Skeletal muscle tissue (tissue), 4 donors: ENCODE measurements around the gene CLDN4. TPM values are rescaled to one million over a fixed set of nuclear protein-coding genes. Genes with fewer than 3 reads are reported as not detected.
"Not testable (repeated sequence)": the region's sequence is repeated elsewhere in the genome, so short reads cannot be mapped to it uniquely, and the experiment has no call there.

Experiments
- H3K27ac ChIP-seq: one replicate; pipeline ENCODE4 v1.7.0; 2013; ENCODE audit warnings: mild to moderate bottlenecking, low read depth, low read length, inconsistent platforms
- H3K27me3 ChIP-seq, 3 donors: one replicate each; pipeline ENCODE4 v1.7.0; 2013; ENCODE audit warnings: low read length in 3 of 3; ENCODE audit not compliant: control insufficient read depth in 3 of 3, insufficient read depth in 3 of 3
- H3K36me3 ChIP-seq, 3 donors: one replicate each; pipeline ENCODE4 v1.7.0; 2013; ENCODE audit warnings: low read length in 3 of 3; ENCODE audit not compliant: control insufficient read depth in 3 of 3, insufficient read depth in 3 of 3
- H3K4me1 ChIP-seq, 3 donors: one replicate each; pipeline ENCODE4 v1.7.0; 2013; ENCODE audit warnings: low read length in 3 of 3, mild to moderate bottlenecking in 3 of 3; ENCODE audit not compliant: control insufficient read depth in 3 of 3, insufficient read depth in 3 of 3
- H3K4me3 ChIP-seq, 3 donors: one replicate each; pipeline ENCODE4 v1.7.0; 2013; ENCODE audit warnings: low read length in 3 of 3
- H3K9ac ChIP-seq, 3 donors: one replicate each; pipeline ENCODE4 v1.7.0; 2013; ENCODE audit warnings: low read length in 3 of 3, mild to moderate bottlenecking in 3 of 3, moderate library complexity in 2 of 3, low read depth in 1 of 3
- H3K9me3 ChIP-seq, 3 donors: one replicate each; pipeline ENCODE4 v1.7.0; 2013; ENCODE audit warnings: low read length in 3 of 3; ENCODE audit not compliant: control insufficient read depth in 3 of 3
- total RNA-seq: library from RNA; depleted of rRNA; stranded (reverse); fragments of >200 nt; gene quantifications from one replicate; pipeline ENCODE4 v1.2.3, GENCODE V29; 2014
- donor health status: Osteomylitis.

The CLDN4 gene
- total RNA-seq, 1 donor from 2014 or later: not detected

DNA sequence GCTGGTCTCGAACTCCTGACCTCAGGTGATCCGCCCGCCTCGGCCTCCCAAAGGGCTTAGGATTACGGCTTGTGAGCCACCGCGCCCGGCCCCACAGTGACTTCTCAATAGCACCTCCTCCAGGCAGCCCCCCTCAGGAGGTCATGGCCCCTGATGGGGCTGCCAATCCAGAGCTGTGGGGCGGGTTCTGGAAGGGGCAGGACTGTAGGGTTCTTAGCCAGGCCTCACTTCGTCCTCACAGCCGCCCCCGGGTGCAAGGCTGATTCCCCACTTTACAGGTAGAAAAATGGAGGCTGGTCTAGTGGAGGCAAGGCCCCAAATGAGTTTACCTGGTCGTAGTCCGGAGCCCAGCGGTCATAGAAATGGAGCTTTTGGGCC, 10.9 kb downstream of the CLDN4 start:
- peak overlapping the region; percentile 47 for H3K27ac ChIP-seq
- peaks cover 5 to 10% (median 6%) of the 10 kb centered on the region in 3 donors for H3K4me1 ChIP-seq
- H3K36me3 ChIP-seq: no peaks in the 10 kb centered on the region
- H3K9me3 ChIP-seq: no peaks in the 10 kb centered on the region
- no peaks in the 10 kb centered on the region for H3K27me3 ChIP-seq
- peak overlapping the region; percentile 51 to 83 (median 81) for H3K9ac ChIP-seq
- H3K4me3 ChIP-seq: peak overlapping the region; percentile 68 to 83 (median 77)

DNA sequence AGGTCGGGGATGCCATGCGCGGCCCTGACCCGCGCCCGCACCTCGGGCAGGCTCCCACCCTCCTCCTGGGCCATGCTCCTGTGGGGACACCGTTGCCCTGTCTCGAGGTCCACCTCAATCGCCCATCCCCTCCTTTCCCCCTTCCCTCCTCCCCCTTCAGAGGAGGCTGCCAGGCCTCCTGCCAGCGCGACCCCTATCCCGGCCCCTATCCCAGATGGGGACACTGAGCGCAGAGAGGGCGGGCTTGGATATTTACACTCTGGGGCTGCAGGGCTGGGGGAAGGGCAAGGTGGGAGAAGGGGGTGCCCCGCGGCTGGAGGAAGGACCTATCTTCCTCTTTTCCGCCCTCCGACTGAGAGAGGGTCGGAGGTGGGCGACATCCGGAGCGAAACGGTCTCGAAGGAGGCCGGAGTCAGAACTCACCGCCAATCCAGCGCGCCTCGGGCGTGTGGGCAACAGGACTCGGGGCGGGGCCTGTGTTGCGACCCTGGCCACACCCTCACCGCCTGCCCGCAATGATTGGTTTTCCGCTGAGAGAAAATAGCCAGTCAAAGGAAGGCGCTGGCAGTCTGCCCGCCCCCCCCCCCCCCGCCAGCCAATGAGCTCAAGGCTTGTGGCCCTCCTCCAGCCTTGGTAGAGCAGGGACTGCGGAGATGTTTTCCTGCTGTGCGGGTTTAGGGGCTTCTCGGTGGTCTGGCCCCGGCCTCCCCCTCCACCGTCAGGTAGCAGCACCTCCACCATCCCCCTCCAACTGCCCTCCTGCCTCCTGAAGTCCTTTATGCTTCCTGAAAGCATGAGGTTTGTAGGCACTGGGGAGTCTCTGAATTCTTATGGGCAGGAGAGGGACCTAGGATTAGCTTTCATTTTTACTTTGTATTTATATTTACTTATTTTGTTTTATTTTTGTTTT, 11.5 kb downstream of the CLDN4 start, which contains the start of gene METTL27:
Gene METTL27, minus strand, starts transcription at position 450 of the 910 bp plus-strand sequence. Its CDS starts 376 bp downstream, at position 74.
- no peaks in the 10 kb centered on the region for H3K9me3 ChIP-seq
- no peaks in the 10 kb centered on the region for H3K27me3 ChIP-seq
- H3K4me1 ChIP-seq: peaks cover 5 to 10% (median 6%) of the 10 kb centered on the region in 3 donors
- H3K4me3 ChIP-seq: peak within 1 kb of the TSS; percentile 77 to 88 (median 83)
- H3K9ac ChIP-seq: peak within 1 kb of the TSS; percentile 69 to 83 (median 81)
- H3K36me3 ChIP-seq: no peaks in the 10 kb centered on the region
- H3K27ac ChIP-seq: peak within 1 kb of the TSS; percentile 47

- Histone ChIP-seq H3K36me3 (no peaks in the 10 kb centered on the region), H3K27me3 (no peaks in the 10 kb centered on the region), H3K4me1 (peaks cover 5 to 10% (median 6%) of the 10 kb centered on the region in 3 donors), H3K9me3 (no peaks in the 10 kb centered on the region), H3K4me3 (no peak overlapping the region), H3K9ac (no peak overlapping the region), H3K27ac (no peak overlapping the region)
These were observed 13.3 kb downstream of the CLDN4 start for GRCh38 chr7:73844131-73844547.

DNA sequence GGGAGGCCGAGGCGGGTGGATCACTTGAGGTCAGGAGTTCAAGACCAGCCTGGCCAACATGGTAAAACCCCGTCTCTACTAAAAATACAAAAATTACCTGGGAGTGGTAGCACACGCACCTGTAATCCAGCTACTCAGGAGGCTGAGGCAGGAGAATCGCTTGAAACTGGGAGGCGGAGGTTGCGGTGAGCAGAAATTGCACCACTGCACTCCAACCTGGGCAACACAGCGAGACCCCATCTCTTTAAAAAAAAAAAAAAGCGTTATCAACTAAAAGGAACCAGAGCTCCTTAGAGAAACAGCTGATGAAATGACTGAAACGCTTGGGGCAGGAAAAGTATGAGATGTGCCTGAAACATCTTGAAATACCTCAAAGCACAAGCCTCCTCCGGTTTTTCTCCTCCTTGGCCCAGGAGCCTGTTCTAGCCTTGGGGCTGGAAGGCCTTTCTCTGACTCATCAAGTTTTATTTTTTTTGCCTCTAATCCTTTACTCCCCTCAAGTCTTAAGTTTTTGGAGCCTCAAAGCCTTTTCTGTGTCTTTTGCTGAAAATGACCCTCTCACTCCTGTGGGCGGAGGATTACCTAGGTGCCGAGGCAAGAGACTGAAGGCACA, 14.2 kb downstream of the CLDN4 start:
- H3K4me3 ChIP-seq: no peak overlapping the region
- H3K27me3 ChIP-seq: no peaks in the 10 kb centered on the region
- no peaks in the 10 kb centered on the region for H3K36me3 ChIP-seq
- H3K27ac ChIP-seq: no peak overlapping the region
- H3K9ac ChIP-seq: no peak overlapping the region
- H3K9me3 ChIP-seq: no peaks in the 10 kb centered on the region
- H3K4me1 ChIP-seq: peaks cover 5 to 10% (median 6%) of the 10 kb centered on the region in 3 donors

DNA sequence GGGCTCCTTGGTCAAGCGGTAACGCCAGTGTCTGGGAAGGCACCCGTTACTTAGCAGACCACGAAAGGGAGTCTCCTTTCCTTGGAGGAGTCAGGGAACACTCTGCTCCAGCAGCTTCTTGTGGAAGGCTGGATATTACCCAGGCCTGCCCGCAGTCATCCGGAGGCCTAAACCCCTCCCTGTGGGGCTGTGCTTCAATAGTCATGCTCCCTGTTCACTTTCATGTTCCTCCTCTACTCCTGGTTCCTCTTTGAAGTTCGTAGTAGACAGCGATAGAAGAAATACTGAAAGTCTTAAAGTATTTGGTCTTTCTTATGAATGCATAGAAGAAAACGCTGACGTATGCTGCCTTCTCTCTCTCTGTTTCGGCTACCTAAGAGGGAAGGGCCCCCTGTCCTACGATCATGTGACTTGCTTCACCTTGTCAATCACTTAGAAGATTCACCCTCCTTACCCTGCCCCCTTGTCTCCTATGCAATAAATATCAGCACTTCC, 15.0 kb downstream of the CLDN4 start:
- not testable (repeated sequence) for H3K4me3 ChIP-seq, H3K27me3 ChIP-seq, H3K9me3 ChIP-seq, H3K27ac ChIP-seq, H3K36me3 ChIP-seq, H3K9ac ChIP-seq
- H3K4me1 ChIP-seq: peaks cover 5 to 10% (median 6%) of the 10 kb centered on the region in 3 donors

- Histone ChIP-seq H3K9ac (no peak overlapping the region), H3K4me1 (peaks cover 0 to 8% (median 3%) of the 10 kb centered on the region in 3 donors), H3K9me3 (no peaks in the 10 kb centered on the region), H3K27me3 (no peaks in the 10 kb centered on the region), H3K4me3 (no peak overlapping the region), H3K27ac (no peak overlapping the region), H3K36me3 (no peaks in the 10 kb centered on the region)
These were observed 17.3 kb downstream of the CLDN4 start for GRCh38 chr7:73847941-73848723.

- H3K27me3 ChIP-seq: peaks cover 2 to 6% (median 4%) of the 10 kb centered on the region in 3 donors
- H3K4me3 ChIP-seq: no peak overlapping the region
- H3K9ac ChIP-seq: no peak overlapping the region
- H3K4me1 ChIP-seq: peaks cover 0 to 11% (median 8%) of the 10 kb centered on the region in 3 donors
- no peaks in the 10 kb centered on the region for H3K9me3 ChIP-seq
- no peaks in the 10 kb centered on the region for H3K36me3 ChIP-seq
- peak overlapping the region; percentile 44 for H3K27ac ChIP-seq
These were observed 20.0 kb downstream of the CLDN4 start for GRCh38 chr7:73850781-73851207.

GRCh38 chr7:73851410-73852338, 20.9 kb downstream of the CLDN4 start:
- Histone ChIP-seq H3K27ac (peak overlapping the region; percentile 39), H3K27me3 (peaks cover 5 to 7% (median 6%) of the 10 kb centered on the region in 3 donors)

DNA sequence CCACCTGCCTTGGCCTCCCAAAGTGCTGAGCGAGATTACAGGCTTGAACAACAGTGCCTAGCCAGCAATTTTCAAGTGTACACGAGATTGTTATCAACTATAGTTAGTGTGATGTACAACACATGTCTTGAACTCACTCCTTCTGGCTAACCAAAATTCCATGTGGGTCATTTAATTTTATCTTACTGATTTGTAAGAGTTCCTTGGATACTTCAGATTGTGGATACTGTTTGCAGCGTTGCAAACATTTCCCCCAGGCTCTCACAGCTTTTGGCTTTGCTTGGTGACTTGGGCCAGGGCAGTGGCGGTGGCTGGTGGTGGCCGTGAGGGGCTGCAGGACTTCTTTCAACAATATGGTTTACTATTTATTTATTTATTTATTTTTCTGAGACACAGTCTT, 21.7 kb downstream of the CLDN4 start:
- no peak overlapping the region for H3K9ac ChIP-seq
- no peak overlapping the region for H3K4me3 ChIP-seq
- H3K27me3 ChIP-seq: peaks cover 5 to 7% (median 6%) of the 10 kb centered on the region in 3 donors
- H3K36me3 ChIP-seq: no peaks in the 10 kb centered on the region
- peaks cover 0 to 12% (median 9%) of the 10 kb centered on the region in 3 donors for H3K4me1 ChIP-seq
- H3K9me3 ChIP-seq: no peaks in the 10 kb centered on the region
- no peak overlapping the region for H3K27ac ChIP-seq

More at GRCh38 chr7:73851410-73852338, 20.9 kb downstream of the CLDN4 start:
- Histone ChIP-seq H3K36me3 (no peaks in the 10 kb centered on the region), H3K9me3 (no peaks in the 10 kb centered on the region), H3K4me3 (no peak overlapping the region), H3K4me1 (peaks cover 0 to 12% (median 9%) of the 10 kb centered on the region in 3 donors), H3K9ac (no peak overlapping the region)
